Upper lobe of left lung (tissue), 4 donors: ENCODE data around the gene TRMO.

Experiments used
- EP300 ChIP-seq, 4 donors: sonication (generic); formaldehyde crosslinking; IDR thresholded peaks; one replicate each; pipeline ENCODE4 v1.5.1; 2017; ENCODE audit warnings: antibody characterized with exemption in 4 of 4, control low read depth in 2 of 4
- POLR2A ChIP-seq, 4 donors: fragments of 450-650 bp; IDR thresholded peaks; one replicate each; pipeline ENCODE4 v1.5.1; 2016 to 2017; ENCODE audit warnings: antibody characterized with exemption in 4 of 4, mild to moderate bottlenecking in 2 of 4
- POLR2AphosphoS5 ChIP-seq, 2 donors: sonication (generic); formaldehyde crosslinking; IDR thresholded peaks; one replicate each; pipeline ENCODE4 v1.5.1; 2017; ENCODE audit warnings: antibody characterized with exemption in 2 of 2
- TF ChIP-seq, protein P1 (sequence below), 6 experiments: fragments of 450-650 bp in 4 of 6; fragments of 200-600 bp in 2 of 6; sonication (generic) in 2 of 6; IDR thresholded peaks; one replicate each; pipeline ENCODE4 v1.5.1; 2016 to 2019; ENCODE audit warnings: antibody characterized with exemption in 6 of 6

DNA sequence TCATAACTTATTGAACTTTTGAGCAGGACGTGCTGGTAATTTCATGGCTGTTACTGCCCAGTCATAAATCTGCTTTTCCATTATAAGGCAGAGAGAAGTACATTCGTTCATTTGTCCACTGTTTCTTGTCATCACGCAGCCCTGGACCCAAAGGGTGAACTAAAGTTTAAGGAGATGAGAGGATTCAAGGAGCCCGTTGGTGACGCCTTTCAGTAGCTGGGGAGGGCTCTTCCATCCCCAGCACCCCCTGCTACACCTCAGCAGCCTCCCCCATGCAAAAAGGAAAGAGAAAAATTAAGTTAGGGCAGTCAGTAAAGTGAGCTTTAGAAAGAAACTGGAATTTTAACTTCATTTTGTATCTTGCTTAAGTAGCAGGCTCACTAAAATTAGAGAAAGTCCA, 66.4 kb downstream of the TRMO start:
- TF ChIP-seq, protein P1, sequence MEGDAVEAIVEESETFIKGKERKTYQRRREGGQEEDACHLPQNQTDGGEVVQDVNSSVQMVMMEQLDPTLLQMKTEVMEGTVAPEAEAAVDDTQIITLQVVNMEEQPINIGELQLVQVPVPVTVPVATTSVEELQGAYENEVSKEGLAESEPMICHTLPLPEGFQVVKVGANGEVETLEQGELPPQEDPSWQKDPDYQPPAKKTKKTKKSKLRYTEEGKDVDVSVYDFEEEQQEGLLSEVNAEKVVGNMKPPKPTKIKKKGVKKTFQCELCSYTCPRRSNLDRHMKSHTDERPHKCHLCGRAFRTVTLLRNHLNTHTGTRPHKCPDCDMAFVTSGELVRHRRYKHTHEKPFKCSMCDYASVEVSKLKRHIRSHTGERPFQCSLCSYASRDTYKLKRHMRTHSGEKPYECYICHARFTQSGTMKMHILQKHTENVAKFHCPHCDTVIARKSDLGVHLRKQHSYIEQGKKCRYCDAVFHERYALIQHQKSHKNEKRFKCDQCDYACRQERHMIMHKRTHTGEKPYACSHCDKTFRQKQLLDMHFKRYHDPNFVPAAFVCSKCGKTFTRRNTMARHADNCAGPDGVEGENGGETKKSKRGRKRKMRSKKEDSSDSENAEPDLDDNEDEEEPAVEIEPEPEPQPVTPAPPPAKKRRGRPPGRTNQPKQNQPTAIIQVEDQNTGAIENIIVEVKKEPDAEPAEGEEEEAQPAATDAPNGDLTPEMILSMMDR (IDR thresholded peaks at IDR 0.05) = no peak
- no peak for TF ChIP-seq POLR2A (IDR thresholded peaks at IDR 0.05)
- TF ChIP-seq EP300 (IDR thresholded peaks at IDR 0.05) = no peak
- no peak for TF ChIP-seq POLR2AphosphoS5 (IDR thresholded peaks at IDR 0.05)
